Urothelium cell line (cell line): Measurements from ENCODE around the gene SFXN5.
A peak's percentile ranks its signal among the peaks of the same experiment; 100 is the strongest.

ENCODE experiments used
- DNase-seq: peaks from one replicate; pipeline ENCODE4 v3.0.0; 2011; ENCODE audit warnings: low spot score, mixed read lengths
- FAIRE-seq: peaks from 2 replicates; lab custom pipeline; 2011; peaks lifted over from hg19 to GRCh38; lab: Jason Lieb, UNC

Gene SFXN5

GRCh38 chr2:72945450-72946019, 126.0 kb downstream of the SFXN5 start:
- no peak for DNase-seq
- no peak for FAIRE-seq

- DNase-seq, result no peak
- FAIRE-seq, result no peak
Observed at GRCh38 chr2:72944804-72945449, 126.6 kb downstream of the SFXN5 start.

GRCh38 chr2:72943540-72944395, 127.7 kb downstream of the SFXN5 start:
- FAIRE-seq, result no peak
- DNase-seq, result no peak

- DNase-seq (no peak), FAIRE-seq (no peak)
Observed at GRCh38 chr2:72942881-72943418, 128.6 kb downstream of the SFXN5 start.

GRCh38 chr2:72942293-72942692, 129.2 kb downstream of the SFXN5 start:
- FAIRE-seq, result no peak
- DNase-seq, result no peak

GRCh38 chr2:72940786-72941185, 130.7 kb downstream of the SFXN5 start:
- FAIRE-seq (peak; percentile 68), DNase-seq (peak; percentile 56)

- FAIRE-seq (no peak), DNase-seq (no peak)
Observed at GRCh38 chr2:72940361-72940760, 131.2 kb downstream of the SFXN5 start.

- FAIRE-seq (no peak), DNase-seq (no peak)
Observed at GRCh38 chr2:72938455-72938854, 133.1 kb downstream of the SFXN5 start.

- DNase-seq, result no peak
- FAIRE-seq, result no peak
Observed at GRCh38 chr2:72937356-72937669, 134.2 kb downstream of the SFXN5 start.

- FAIRE-seq, result no peak
- DNase-seq, result no peak
Observed at GRCh38 chr2:72936660-72937355, 134.7 kb downstream of the SFXN5 start.

GRCh38 chr2:72935611-72935957, 135.9 kb downstream of the SFXN5 start:
- FAIRE-seq (no peak), DNase-seq (no peak)

- FAIRE-seq (peak; percentile 9), DNase-seq (peak; percentile 39)
Observed at GRCh38 chr2:72934683-72935610, 136.6 kb downstream of the SFXN5 start.

GRCh38 chr2:72933646-72934151, 137.8 kb downstream of the SFXN5 start:
- FAIRE-seq (no peak), DNase-seq (no peak)

- FAIRE-seq (no peak), DNase-seq (no peak)
Observed at GRCh38 chr2:72933207-72933606, 138.3 kb downstream of the SFXN5 start.

GRCh38 chr2:72932805-72933204, 138.7 kb downstream of the SFXN5 start:
- FAIRE-seq, result no peak
- no peak for DNase-seq

- FAIRE-seq (no peak), DNase-seq (peak; percentile 76)
Observed at GRCh38 chr2:72932045-72932740, 139.3 kb downstream of the SFXN5 start.

GRCh38 chr2:72931280-72931910, 140.1 kb downstream of the SFXN5 start:
- DNase-seq, result peak; percentile 95
- FAIRE-seq, result peak; percentile 87

GRCh38 chr2:72929010-72929409, 142.5 kb downstream of the SFXN5 start:
- DNase-seq (no peak), FAIRE-seq (no peak)
